Measurements from ENCODE around the gene LRRC53.

LRRC53 gene

DNA sequence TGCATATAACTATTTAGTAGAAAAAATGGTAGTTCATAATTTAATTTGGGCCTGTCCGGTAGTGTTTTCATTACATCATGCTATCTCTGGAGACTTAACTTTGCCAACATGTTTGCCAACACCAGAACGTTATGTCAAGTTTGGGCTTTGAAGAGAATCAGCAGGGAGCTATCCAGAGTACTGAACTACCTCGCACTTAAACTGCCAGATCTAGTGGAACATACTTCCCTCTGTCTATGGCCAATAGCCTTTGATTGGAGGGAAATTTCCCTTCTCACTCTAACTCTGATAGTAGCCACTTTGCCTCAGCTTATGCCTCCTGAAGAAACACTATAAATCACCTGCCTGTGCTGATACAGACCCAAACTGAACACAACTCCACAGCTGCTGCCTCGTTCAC lies 10.0 kb downstream of the LRRC53 start:
- no peak for DNase-seq

GRCh38 chr1:74498901-74499300 lies 13.5 kb downstream of the LRRC53 start:
- DNase-seq: no peak

DNA sequence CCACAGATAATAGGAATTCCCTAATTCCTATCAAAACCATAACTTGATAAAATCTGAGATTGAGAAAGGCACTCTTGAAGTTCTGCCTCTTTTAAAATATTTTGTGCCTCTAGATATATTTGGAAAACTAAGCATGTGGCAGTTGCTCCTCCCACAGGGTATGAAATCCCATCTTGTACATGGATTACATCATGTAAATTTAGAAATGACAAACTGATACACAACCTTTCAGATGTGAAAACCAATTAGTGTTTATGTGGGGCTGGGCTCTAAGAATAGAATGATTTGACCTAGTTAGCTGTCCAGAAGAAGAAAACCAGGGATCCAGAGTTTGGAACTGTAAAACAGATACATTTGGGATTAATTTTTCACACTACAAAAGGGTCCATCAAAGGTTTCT lies 15.7 kb downstream of the LRRC53 start:
- no peak for DNase-seq

DNA sequence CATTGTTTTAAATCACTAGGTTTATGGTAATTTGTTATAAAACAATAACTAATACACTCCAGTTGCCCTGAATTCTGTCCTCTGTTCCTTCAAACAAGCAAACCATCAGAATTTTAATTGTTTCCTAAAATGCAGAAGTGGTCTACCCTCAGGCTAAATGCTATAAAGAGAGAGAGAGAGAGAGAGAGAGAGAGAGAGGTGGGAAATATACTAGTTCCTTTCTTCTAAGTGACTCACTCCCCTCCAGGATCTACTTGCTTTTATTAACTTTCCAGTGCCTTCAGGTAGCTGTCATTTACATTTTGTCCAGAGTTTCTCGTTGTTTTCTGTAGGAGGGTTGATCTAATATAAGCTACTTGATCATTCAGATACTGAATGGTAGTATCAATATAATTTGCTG lies 26.4 kb downstream of the LRRC53 start:
- DNase-seq: no peak

- peak; percentile 74 to 88 for DNase-seq
Observed at GRCh38 chr1:74485622-74486021, 26.8 kb downstream of the LRRC53 start.

DNA sequence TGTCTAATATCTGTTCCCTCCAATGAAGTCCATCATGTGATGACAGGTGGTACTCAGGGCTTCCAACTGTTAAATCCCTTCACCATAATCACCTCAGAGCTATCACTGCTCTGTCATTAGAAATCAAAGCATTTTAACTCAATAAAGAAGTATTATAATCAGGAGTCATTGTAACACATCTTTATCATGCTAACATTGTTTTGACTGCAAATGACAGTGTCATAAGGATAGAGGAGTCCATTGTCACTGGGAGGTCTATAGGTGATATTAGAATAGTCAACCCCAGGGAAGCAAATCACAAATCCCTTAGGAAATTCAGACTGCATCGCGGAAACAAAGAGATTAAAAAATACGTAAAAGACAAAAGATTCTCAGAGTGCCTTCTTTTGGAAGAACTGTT lies 30.8 kb downstream of the LRRC53 start:
- DNase-seq: no peak

GRCh38 chr1:74480068-74480467 lies 32.3 kb downstream of the LRRC53 start:
- DNase-seq: no peak

DNA sequence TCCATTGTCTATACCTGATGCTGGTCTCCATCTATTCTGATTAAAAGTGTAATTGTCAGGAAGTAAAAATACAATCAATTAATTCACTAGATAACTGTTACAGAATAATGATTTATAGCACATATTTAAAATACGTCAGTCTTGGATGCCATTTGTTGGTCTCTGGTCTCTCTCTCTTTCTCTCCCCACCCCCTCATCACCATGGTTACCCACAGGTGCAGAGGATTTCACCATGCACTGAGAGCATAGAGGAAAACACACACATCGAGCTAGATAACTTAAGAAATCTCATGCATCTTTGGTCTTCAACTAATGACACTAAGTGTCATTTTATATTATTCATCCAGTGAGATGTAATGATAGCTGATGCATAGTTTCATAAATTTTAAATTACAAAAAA lies 33.4 kb downstream of the LRRC53 start:
- DNase-seq: no peak

DNA sequence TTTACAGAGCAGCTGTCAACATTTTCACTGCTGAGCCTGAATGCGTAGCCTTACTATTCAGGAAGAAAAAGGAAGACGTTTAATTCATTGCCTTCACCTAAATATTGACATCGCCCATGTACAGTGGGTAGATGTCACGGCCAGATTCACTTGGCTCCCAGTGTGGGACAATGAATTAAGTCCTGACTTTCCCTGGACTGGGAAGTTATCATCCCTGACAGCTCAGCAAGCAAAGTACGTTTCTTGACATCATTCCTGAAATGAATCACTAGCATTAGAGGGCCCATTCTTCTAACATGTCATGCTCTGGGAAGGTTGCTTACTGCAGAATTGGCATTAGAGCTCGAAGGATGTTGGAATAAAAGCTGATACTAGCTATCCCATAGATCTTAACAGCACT lies 37.8 kb downstream of the LRRC53 start:
- DNase-seq: no peak

DNA sequence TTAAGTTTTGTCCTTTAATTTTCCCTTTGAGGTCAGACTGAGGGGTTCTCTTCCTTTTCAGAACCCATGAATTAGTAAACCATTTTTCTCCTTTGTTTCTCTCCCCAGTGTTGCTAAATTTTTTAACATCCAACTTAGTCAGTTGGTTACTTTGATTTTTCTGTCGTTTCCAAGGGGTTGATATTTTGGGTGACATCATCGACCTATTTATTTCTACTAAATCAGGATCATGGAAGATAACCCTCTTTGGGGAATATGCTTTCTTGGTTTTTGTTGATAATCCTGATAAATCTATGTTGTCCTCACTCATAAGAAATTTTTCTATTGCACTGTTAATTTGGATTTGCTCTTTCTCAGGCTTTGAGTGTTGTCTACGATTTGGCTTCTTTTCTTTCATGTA lies 40.9 kb downstream of the LRRC53 start:
- DNase-seq: no peak

DNA sequence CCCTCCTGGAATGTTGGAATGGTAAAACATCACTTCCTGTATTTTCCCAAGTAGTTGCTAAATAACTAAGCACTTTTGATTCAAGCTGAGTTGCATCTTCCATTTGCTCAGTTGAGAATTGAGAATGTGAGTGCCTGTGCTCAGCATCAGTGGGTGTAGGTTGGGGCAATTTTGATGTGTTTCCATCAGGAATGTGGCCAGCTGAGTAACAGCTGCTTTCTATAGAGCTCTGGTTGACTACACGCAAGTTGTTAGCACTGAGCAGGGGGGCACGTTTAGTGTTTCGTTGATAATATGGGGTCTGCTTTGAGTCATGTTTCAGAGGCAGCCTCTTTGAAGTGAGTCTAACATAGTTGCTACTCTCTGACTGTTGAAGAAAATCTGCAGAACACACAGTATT lies 41.5 kb downstream of the LRRC53 start:
- DNase-seq: no peak

DNA sequence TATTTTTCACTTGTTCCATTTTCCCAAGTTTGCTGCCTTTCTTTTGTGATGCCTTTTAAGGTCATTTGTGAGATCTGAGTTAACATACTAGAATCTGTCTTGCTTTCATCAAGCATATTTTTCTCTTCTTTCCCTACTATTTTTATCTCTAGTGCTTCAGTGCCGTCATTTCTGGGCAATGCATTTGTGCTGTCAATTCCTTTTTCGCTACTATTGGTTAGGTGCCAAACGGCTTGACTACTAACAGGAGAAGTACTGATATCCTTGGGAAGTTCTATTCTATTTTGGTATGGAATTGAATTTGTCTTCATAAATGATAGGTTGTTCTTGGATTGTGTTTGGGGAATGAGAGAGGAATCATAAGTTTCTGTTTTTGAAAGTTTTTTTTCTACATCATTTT lies 42.2 kb downstream of the LRRC53 start:
- peak in 1 of 2 experiments; percentile 49 for DNase-seq

- DNase-seq: peak; percentile 77 to 82
Observed at GRCh38 chr1:74468982-74469603, 43.3 kb downstream of the LRRC53 start.

GRCh38 chr1:74467786-74468377 lies 44.5 kb downstream of the LRRC53 start:
- no peak for DNase-seq

DNA sequence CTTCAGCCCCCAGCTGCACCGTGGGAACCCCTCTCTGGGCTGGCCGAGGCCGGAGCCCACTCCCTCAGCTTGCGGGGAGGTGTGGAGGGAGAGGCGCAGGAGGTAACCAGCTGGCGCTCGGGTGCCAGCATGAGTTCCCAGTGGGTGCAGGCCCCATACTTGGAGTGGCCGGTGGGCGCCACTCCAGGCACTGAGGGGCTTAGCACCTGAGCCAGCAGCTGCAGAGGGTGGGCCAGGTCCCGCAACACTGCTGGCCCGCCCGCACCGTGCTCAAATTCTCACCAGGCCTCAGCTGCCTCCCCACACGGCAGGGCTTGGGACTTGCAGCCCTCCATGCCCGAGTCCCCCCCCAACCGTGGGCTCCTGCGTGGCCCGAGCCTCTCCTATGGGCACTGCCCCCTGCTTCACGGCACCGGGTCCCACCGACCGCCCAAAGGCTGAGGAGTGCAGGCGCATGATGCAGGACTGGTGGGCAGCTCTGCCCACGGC lies 47.2 kb downstream of the LRRC53 start:
- DNase-seq: no peak

GRCh38 chr1:74464037-74464436 lies 48.4 kb downstream of the LRRC53 start:
- DNase-seq: no peak

GRCh38 chr1:74463333-74463988 lies 49.0 kb downstream of the LRRC53 start:
- DNase-seq: peak in 1 of 2 experiments; percentile 12

GRCh38 chr1:74457253-74457652 lies 55.2 kb downstream of the LRRC53 start:
- no peak for DNase-seq

GRCh38 chr1:74455390-74455789 lies 57.0 kb downstream of the LRRC53 start:
- no peak for DNase-seq

- DNase-seq: no peak
Observed at GRCh38 chr1:74453277-74453676, 59.1 kb downstream of the LRRC53 start.

DNA sequence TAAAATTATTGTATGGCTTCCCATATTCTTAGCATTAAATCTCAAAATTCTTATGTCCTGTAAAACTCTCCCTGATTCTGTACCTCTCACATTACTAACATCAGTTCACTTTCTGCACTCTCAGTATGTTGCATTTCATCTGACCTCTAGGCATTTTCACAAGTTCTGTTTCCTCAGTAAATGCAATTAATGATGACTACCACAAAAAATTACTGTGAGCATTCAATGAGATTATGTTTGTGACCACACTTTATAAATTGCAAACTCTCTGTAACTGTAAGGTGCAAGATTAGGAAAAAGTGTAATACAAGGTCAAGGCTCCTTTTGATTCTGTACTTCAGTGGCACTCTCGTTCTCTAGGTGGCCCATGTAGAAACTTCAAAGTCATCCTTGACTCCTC lies 60.4 kb downstream of the LRRC53 start:
- DNase-seq: no peak

GRCh38 chr1:74437035-74437434 lies 75.4 kb downstream of the LRRC53 start:
- DNase-seq: no peak

DNA sequence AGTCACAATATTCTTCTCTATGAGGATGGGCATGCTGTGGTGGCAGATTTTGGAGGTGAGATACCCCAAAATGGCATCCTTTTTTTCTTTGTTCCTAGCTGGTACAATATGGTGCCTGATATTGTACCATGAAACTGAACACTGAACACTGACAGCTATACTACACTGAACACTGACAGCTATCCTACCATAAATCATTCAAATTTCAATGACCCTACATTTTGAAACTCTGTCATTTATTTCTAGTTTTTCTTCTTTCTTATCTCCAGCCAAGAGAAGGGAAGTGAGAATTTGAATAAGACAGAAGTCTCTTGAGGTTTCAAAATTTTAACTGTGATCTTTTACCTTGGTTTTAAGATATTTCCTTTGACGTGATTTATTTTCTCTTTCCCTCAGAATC lies 76.3 kb downstream of the LRRC53 start:
- DNase-seq: no peak

DNA sequence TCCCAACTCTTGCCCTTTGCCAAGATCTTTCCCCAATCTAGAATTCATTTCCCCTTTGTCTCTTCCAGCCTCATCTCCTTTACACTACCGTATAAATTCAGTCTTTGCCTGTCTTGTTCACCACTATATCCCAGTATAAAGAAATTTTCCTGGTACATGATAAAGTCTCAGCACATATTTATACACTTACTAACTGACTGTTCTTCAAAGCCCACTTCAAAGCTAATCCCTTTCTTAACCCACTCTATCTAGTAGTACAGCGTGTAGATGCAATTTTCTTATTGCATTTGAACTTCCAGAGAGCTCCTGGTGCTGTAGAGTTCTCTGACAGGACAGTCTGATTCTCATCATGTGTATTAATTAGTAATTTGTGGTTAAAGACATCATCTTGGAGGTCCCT lies 78.1 kb downstream of the LRRC53 start:
- DNase-seq: no peak

DNA sequence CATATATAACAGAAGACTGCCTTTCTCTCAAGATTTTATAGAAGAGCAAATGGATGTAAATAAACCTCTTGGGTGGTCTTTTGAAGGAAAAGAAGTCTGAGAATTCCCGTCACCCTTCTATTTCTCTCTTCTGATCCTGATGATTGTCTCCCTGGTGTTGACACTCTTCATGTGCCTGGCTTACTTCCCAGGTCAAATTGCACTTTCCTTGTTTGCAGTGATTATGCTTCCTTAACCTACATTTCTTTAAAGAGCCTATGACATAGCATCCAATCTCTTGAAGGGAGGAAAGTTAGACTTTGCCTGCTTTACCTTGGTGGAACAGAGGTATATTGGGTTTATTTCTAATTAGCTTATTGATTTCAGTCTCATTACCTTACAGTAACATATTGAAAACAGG lies 80.1 kb downstream of the LRRC53 start:
- no peak for DNase-seq
